Measurements from ENCODE around the gene ASTN1.

The ASTN1 gene

DNA sequence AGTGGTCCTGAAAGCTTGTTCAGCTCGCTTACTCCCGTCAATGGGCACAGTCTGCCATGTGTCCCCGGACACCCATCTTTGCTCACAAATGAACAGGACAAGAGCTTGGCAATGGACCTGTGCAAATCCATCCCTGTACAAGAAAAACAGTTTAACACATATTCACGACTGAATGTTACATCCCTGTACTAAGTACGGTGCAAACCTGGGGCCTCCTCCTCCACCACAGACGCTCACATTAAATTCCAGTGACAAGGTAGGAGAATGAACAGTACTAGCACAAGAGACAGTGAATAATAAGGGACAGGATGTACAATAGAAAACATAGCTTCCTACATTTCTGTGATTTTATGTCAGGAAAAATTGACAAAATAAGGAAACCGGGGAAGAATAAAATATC lies 187.7 kb downstream of the ASTN1 start:
- ChIA-PET CTCF (no interaction called here), POLR2A (no interaction called here)
- no peak for DNase-seq (ENCODE audit: extremely low spot score)
- no peak for TF ChIP-seq CTBP1 (IDR thresholded peaks at IDR 0.05; ENCODE audit: borderline replicate concordance)
- no peak for TF ChIP-seq ELF4 (IDR thresholded peaks at IDR 0.05)
- TF ChIP-seq LEF1 (IDR thresholded peaks at IDR 0.05; ENCODE audit: borderline replicate concordance) = no peak
- no peak for TF ChIP-seq SP1 (IDR thresholded peaks at IDR 0.05)
- TF ChIP-seq ARNT (IDR thresholded peaks at IDR 0.05) = no peak
- TF ChIP-seq SUZ12 (IDR thresholded peaks at IDR 0.05) = no peak
- TF ChIP-seq FOXK2 (IDR thresholded peaks at IDR 0.05) = no peak
- TF ChIP-seq FOXM1 (IDR thresholded peaks at IDR 0.05; ENCODE audit: borderline replicate concordance) = no peak
- no peak for TF ChIP-seq HDGF (IDR thresholded peaks at IDR 0.05; ENCODE audit: borderline replicate concordance)
- no peak for TF ChIP-seq FOXA1 (IDR thresholded peaks at IDR 0.05)
- no peak for TF ChIP-seq ZNF384 (IDR thresholded peaks at IDR 0.05)
- TF ChIP-seq L3MBTL2 (conservative IDR thresholded peaks at IDR 0.05) = no peak
- TF ChIP-seq, protein P1, sequence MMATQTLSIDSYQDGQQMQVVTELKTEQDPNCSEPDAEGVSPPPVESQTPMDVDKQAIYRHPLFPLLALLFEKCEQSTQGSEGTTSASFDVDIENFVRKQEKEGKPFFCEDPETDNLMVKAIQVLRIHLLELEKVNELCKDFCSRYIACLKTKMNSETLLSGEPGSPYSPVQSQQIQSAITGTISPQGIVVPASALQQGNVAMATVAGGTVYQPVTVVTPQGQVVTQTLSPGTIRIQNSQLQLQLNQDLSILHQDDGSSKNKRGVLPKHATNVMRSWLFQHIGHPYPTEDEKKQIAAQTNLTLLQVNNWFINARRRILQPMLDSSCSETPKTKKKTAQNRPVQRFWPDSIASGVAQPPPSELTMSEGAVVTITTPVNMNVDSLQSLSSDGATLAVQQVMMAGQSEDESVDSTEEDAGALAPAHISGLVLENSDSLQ (IDR thresholded peaks at IDR 0.05) = no peak

DNA sequence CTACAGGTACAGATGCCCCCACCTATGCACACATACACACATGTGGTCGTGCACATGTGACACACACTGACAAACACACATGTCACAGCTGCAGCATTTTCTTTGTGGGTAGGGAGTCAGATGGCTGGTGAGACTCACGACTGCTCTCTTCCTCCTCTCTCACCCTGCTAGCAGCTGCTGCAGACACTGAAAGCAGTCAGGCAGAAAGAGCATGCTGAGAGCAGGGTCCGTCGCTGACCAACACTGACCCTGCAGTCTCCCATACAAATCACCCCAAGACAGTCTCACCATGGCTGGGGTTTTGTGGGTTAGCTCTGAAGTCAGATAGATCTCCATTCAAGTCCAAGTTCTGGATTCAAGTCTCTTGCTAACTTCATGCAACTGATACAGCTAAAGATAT lies 188.3 kb downstream of the ASTN1 start:
- ChIA-PET POLR2A (no interaction called here), CTCF (no interaction called here)
- no peak for DNase-seq (ENCODE audit: extremely low spot score)
- TF ChIP-seq LEF1 (IDR thresholded peaks at IDR 0.05; ENCODE audit: borderline replicate concordance) = no peak
- TF ChIP-seq ELF4 (IDR thresholded peaks at IDR 0.05) = no peak
- no peak for TF ChIP-seq ARNT (IDR thresholded peaks at IDR 0.05)
- no peak for TF ChIP-seq ZNF384 (IDR thresholded peaks at IDR 0.05)
- no peak for TF ChIP-seq BHLHE40 (IDR thresholded peaks at IDR 0.05; ENCODE audit: borderline replicate concordance)
- no peak for TF ChIP-seq TARDBP (IDR thresholded peaks at IDR 0.05)
- TF ChIP-seq SP1 (IDR thresholded peaks at IDR 0.05) = no peak
- no peak for TF ChIP-seq SUZ12 (IDR thresholded peaks at IDR 0.05)
- TF ChIP-seq, protein P1 (IDR thresholded peaks at IDR 0.05) = no peak
- no peak for TF ChIP-seq FOXK2 (IDR thresholded peaks at IDR 0.05)
- no peak for TF ChIP-seq CTBP1 (IDR thresholded peaks at IDR 0.05; ENCODE audit: borderline replicate concordance)
- no peak for TF ChIP-seq FOXA1 (IDR thresholded peaks at IDR 0.05)
- TF ChIP-seq L3MBTL2 (conservative IDR thresholded peaks at IDR 0.05) = no peak
- TF ChIP-seq FOXM1 (IDR thresholded peaks at IDR 0.05; ENCODE audit: borderline replicate concordance) = no peak
- TF ChIP-seq HDGF (IDR thresholded peaks at IDR 0.05; ENCODE audit: borderline replicate concordance) = no peak

DNA sequence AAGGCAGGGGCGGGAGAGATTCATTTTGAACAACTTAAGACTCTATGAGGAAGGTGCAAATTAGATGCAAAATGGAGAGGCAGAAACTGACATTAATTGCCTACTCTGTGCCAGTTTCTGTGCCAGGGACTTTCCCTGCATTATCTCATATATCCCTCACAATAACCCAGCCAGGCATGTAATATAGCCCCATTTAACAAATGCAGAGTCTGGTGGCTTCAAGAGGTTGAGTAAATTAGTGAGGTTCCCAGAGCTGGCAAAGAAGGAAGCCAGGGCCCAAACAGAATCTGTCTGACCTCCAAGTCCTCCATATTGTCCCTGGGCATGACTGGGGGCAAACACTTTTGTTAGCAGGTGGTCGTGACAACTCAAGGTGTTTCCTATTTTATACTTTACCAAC lies 199.8 kb downstream of the ASTN1 start:
- no peak for DNase-seq (ENCODE audit: extremely low spot score)
- ChIA-PET CTCF (no interaction called here), POLR2A (no interaction called here)
- no peak for TF ChIP-seq L3MBTL2 (conservative IDR thresholded peaks at IDR 0.05)
- TF ChIP-seq CTBP1 (IDR thresholded peaks at IDR 0.05; ENCODE audit: borderline replicate concordance) = no peak
- no peak for TF ChIP-seq HDGF (IDR thresholded peaks at IDR 0.05; ENCODE audit: borderline replicate concordance)
- TF ChIP-seq, protein P1 (IDR thresholded peaks at IDR 0.05) = no peak
- TF ChIP-seq SUZ12 (IDR thresholded peaks at IDR 0.05) = no peak
- no peak for TF ChIP-seq SP1 (IDR thresholded peaks at IDR 0.05)
- TF ChIP-seq FOXK2 (IDR thresholded peaks at IDR 0.05) = no peak
- TF ChIP-seq FOXA1 (IDR thresholded peaks at IDR 0.05) = no peak
- no peak for TF ChIP-seq BHLHE40 (IDR thresholded peaks at IDR 0.05; ENCODE audit: borderline replicate concordance)
- TF ChIP-seq NFRKB (IDR thresholded peaks at IDR 0.05) = no peak
- TF ChIP-seq ARNT (IDR thresholded peaks at IDR 0.05) = no peak
- TF ChIP-seq ELF4 (IDR thresholded peaks at IDR 0.05) = no peak
- no peak for TF ChIP-seq TARDBP (IDR thresholded peaks at IDR 0.05)
- TF ChIP-seq FOXM1 (IDR thresholded peaks at IDR 0.05; ENCODE audit: borderline replicate concordance) = no peak
- TF ChIP-seq ZNF384 (IDR thresholded peaks at IDR 0.05) = no peak
- TF ChIP-seq LEF1 (IDR thresholded peaks at IDR 0.05; ENCODE audit: borderline replicate concordance) = no peak

DNA sequence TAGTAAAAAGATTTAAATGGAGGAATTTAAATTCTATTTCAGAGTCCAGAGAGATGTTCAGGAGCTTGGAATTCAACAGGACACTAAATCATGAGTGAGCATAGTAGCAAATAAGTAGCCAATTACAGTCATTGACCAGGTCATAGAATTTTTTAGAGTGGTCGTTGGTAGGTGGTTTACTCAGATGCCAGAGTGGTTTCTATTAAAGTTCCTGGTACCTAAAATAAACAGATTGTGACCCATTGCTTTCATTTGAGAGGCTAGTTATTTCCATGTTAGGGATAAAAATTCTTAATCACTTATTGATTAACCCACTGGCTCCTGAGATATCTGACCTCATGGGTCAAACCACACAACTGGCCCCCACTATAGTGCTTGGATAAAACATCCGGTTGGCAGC lies 201.3 kb downstream of the ASTN1 start:
- POLR2A ChIA-PET = no interaction called here
- CTCF ChIA-PET = no interaction called here
- DNase-seq (ENCODE audit: extremely low spot score) = no peak
- TF ChIP-seq BHLHE40 (IDR thresholded peaks at IDR 0.05; ENCODE audit: borderline replicate concordance) (no peak), ELF4 (IDR thresholded peaks at IDR 0.05) (no peak), L3MBTL2 (conservative IDR thresholded peaks at IDR 0.05) (no peak), SUZ12 (IDR thresholded peaks at IDR 0.05) (no peak), ZNF384 (IDR thresholded peaks at IDR 0.05) (no peak), FOXA1 (IDR thresholded peaks at IDR 0.05) (no peak), ARNT (IDR thresholded peaks at IDR 0.05) (no peak), TARDBP (IDR thresholded peaks at IDR 0.05) (no peak), CTBP1 (IDR thresholded peaks at IDR 0.05; ENCODE audit: borderline replicate concordance) (no peak)

DNA sequence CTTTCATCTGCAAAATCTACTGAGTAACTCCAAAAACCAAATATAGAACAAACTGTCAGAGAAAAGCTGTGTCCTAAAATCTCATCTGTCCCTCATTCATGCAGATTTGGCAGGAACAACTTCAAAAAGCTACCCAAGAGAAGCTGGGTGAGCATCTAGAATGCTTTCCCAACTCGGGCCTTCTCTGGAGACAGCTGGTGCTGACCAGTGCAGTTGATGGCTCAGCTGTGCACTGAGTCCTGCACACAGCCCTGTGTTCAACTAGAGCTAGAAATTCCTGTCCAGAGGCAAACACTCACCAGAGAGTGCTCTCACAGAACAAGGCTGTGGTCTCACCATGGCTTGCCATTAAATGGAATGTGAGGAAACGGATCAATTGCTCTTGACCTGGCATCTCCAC lies 202.8 kb downstream of the ASTN1 start:
- ChIA-PET POLR2A (no interaction called here), CTCF (no interaction called here)
- no peak for DNase-seq (ENCODE audit: extremely low spot score)

DNA sequence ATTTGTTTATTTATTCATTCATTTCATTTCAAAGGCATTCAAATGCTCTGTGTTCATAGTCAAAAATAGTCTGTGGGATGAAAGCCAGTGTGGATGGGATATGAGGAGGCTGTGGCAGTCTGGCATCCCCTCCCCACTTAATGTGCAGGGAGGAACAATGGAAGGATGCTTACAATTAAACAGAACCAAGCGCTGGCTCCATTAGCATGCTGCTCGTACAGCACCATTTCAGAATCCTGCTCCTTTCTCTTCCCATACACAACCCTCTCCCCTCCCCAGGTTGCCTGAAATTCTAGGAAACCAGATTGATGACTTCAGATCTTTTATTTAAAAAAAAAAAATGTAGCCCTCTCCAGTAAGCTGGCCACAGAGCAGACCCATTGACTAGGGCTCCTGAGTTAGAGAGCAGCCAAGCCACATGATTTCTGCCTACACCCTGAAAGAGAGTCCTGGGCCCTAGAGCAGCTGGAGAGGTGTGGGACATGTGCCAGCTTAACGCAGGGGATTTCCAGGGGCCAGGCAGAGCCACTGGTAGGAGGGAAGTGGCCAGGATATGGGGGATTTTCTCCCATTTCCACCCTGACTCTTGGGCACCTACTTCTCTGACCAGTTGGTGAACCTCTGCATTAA lies 205.2 kb downstream of the ASTN1 start:
- TF ChIP-seq FOXA1 (IDR thresholded peaks at IDR 0.05) = no peak
- TF ChIP-seq ARNT (IDR thresholded peaks at IDR 0.05) = no peak
- TF ChIP-seq NFRKB (IDR thresholded peaks at IDR 0.05) = no peak
- TF ChIP-seq, protein P1 (IDR thresholded peaks at IDR 0.05) = no peak
- TF ChIP-seq SP1 (IDR thresholded peaks at IDR 0.05) = no peak
- TF ChIP-seq FOXM1 (IDR thresholded peaks at IDR 0.05; ENCODE audit: borderline replicate concordance) = no peak
- TF ChIP-seq BHLHE40 (IDR thresholded peaks at IDR 0.05; ENCODE audit: borderline replicate concordance) = no peak
- TF ChIP-seq LEF1 (IDR thresholded peaks at IDR 0.05; ENCODE audit: borderline replicate concordance) = no peak
- no peak for TF ChIP-seq HDGF (IDR thresholded peaks at IDR 0.05; ENCODE audit: borderline replicate concordance)
- TF ChIP-seq TARDBP (IDR thresholded peaks at IDR 0.05) = no peak
- no peak for TF ChIP-seq ZNF384 (IDR thresholded peaks at IDR 0.05)
- ChIA-PET CTCF (no interaction called here), POLR2A (no interaction called here)
- DNase-seq (ENCODE audit: extremely low spot score) = no peak

More for the DNA sequence above, 202.8 kb downstream of the ASTN1 start:
- TF ChIP-seq SP1 (IDR thresholded peaks at IDR 0.05) = no peak

Measured in HEK293T (cell line).